ENCODE measurements around the gene CES3. TPM values are rescaled to one million over a fixed set of nuclear protein-coding genes. Genes with fewer than 3 reads are reported as not detected.

CES3 gene
- total and polyA plus RNA-seq, 2 donors (not counting 3 experiments of a cell fraction or from before 2014, with no cell fraction given): 0.10 TPM; not detected in 1

GRCh38 chr16:66983033-66983432, 22.0 kb downstream of the CES3 start:
- H3K9me3 ChIP-seq (replicated peaks; ENCODE audit: control insufficient read depth, insufficient read depth, low read length): no peaks in the 10 kb centered on the region
- H3K4me2 ChIP-seq (ENCODE audit: insufficient read depth, low read length): no peak overlapping the region
- no peaks in the 10 kb centered on the region for H3K9me1 ChIP-seq (replicated peaks; ENCODE audit: control insufficient read depth, extremely low read depth, insufficient read depth, low read length)
- POLR2A ChIA-PET: no interaction called here
- no peak overlapping the region for H3K27ac ChIP-seq (ENCODE audit: insufficient read depth, low read depth, low read length)
- H2AFZ ChIP-seq (ENCODE audit: low read depth, low read length): no peak overlapping the region
- DNase-seq (ENCODE audit: low read depth, low spot score) (no peak), FAIRE-seq (no peak)
- no peaks in the 10 kb centered on the region for H3K79me2 ChIP-seq (ENCODE audit: control insufficient read depth, insufficient read depth, low read length)
- no peaks in the 10 kb centered on the region for H3K4me1 ChIP-seq (ENCODE audit: control insufficient read depth, extremely low read depth, insufficient read depth, low read length)
- TF ChIP-seq GATA2 (IDR thresholded peaks at IDR 0.05; ENCODE audit: insufficient read depth, insufficient read length, low read depth, low read length) (no peak), MAX (IDR thresholded peaks at IDR 0.05; ENCODE audit: insufficient read depth, insufficient read length) (no peak), MYC (IDR thresholded peaks at IDR 0.05; ENCODE audit: low read depth, low read length) (no peak), FOS (IDR thresholded peaks at IDR 0.05; ENCODE audit: borderline replicate concordance, insufficient read depth, low read length) (no peak), JUN (IDR thresholded peaks at IDR 0.05; ENCODE audit: borderline replicate concordance, insufficient read depth, insufficient read length, low read depth) (no peak), CTCF (IDR thresholded peaks at IDR 0.05; ENCODE audit: extremely low read depth in 1 of 2, insufficient read depth in 1 of 2, low read depth in 1 of 2, low read length in 2 of 2) (no peak), POLR2A (IDR thresholded peaks at IDR 0.05; ENCODE audit: low read depth, low read length) (no peak), POLR2AphosphoS5 (IDR thresholded peaks at IDR 0.05; ENCODE audit: insufficient read depth, low read depth, low read length) (no peak), EZH2 (IDR thresholded peaks at IDR 0.05; ENCODE audit: borderline replicate concordance, low read depth, low read length, severe bottlenecking) (no peak)
- CTCF ChIA-PET: interaction anchor here (0.7 to 1.7 kb wide), 2 partner anchors 29 to 172 kb away, joined by 4 to 7 read pairs; no protein-coding TSS in a partner anchor
- dilution Hi-C loops (cut with MboI; ENCODE audit: extremely low pct_ligation_motif_present, low sequenced_read_pairs): no loop called here
- BruUV-seq (replicated peaks): no TSS peak
- no peak overlapping the region for H3K4me3 ChIP-seq (replicated peaks in 1 of 3; ENCODE audit: insufficient read depth in 1 of 3, low read depth in 1 of 3, low read length in 3 of 3)
- no peaks in the 10 kb centered on the region for H4K20me1 ChIP-seq (replicated peaks; ENCODE audit: control insufficient read depth, extremely low read depth, insufficient read depth, low read length)
- H3K9ac ChIP-seq (replicated peaks; ENCODE audit: extremely low read depth, insufficient read depth, low read length): no peak overlapping the region
- no peaks in the 10 kb centered on the region for H3K36me3 ChIP-seq (ENCODE audit: control insufficient read depth in 2 of 2, extremely low read depth in 1 of 2, insufficient read depth in 2 of 2, low read length in 2 of 2)
- intact Hi-C loops (cut with micrococcal nuclease): no loop called here
- H3K27me3 ChIP-seq (ENCODE audit: control insufficient read depth in 2 of 2, insufficient read depth in 2 of 2, low read length in 2 of 2): no peaks in the 10 kb centered on the region

Data from endothelial cell of umbilical vein (primary cell).